ENCODE data around the gene MDFIC2. TPM values are rescaled to one million over a fixed set of nuclear protein-coding genes. Genes with fewer than 3 reads are reported as not detected.
"Not testable (repeated sequence)": the region's sequence is repeated elsewhere in the genome, so short reads cannot be mapped to it uniquely, and the experiment has no call there.

MDFIC2 gene
- total RNA-seq, 1 donor = not detected

DNA sequence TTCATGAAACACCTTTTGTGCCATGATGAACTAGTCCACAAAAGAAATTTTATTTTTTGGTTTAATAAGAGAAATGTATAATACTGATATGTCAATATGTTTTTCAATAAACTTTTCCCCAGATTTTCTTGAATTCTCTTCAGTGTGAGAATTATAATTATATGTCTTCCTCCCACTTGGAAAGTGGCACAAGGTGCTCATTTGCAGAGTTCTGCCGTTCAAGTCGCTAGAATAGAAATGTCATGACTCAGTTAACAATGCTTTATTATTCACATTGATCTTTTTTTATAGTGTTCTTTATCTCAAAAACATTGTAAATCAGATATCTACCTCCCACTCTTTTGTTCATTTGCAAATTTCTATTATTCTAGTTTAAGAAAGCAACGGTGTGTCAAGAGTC is 87.3 kb downstream of the MDFIC2 start:
- no peaks in the 10 kb centered on the region for H3K79me2 ChIP-seq (ENCODE audit: insufficient read depth, low read length)
- TF ChIP-seq CTCF (IDR thresholded peaks at IDR 0.05; ENCODE audit: extremely low read depth, low read depth, low read length) = no peak
- H3K9me3 ChIP-seq (ENCODE audit: low read depth, low read length) = no peaks in the 10 kb centered on the region
- no peaks in the 10 kb centered on the region for H3K4me1 ChIP-seq (ENCODE audit: insufficient read depth, low read length)
- no peak for DNase-seq (ENCODE audit: insufficient read length, low spot score, missing footprints)
- no peak overlapping the region for H3K4me2 ChIP-seq (ENCODE audit: insufficient read depth, low read length)
- H3K4me3 ChIP-seq (ENCODE audit: insufficient read depth, low read length) = no peak overlapping the region
- no peak overlapping the region for H3K27ac ChIP-seq (ENCODE audit: low read depth, low read length)
- H2AFZ ChIP-seq (ENCODE audit: low read length) = no peak overlapping the region
- no peaks in the 10 kb centered on the region for H3K36me3 ChIP-seq (ENCODE audit: insufficient read depth, low read length)
- H3K27me3 ChIP-seq (ENCODE audit: insufficient read depth, low read length) = no peaks in the 10 kb centered on the region
- H4K20me1 ChIP-seq (ENCODE audit: insufficient read depth, low read length) = no peaks in the 10 kb centered on the region

GRCh38 chr3:70224337-70224736 is 88.1 kb downstream of the MDFIC2 start:
- H3K27ac ChIP-seq (ENCODE audit: low read depth, low read length) = no peak overlapping the region
- TF ChIP-seq CTCF (IDR thresholded peaks at IDR 0.05; ENCODE audit: extremely low read depth, low read depth, low read length) = no peak
- H3K4me2 ChIP-seq (ENCODE audit: insufficient read depth, low read length) = no peak overlapping the region
- no peaks in the 10 kb centered on the region for H3K9me3 ChIP-seq (ENCODE audit: low read depth, low read length)
- no peaks in the 10 kb centered on the region for H3K36me3 ChIP-seq (ENCODE audit: insufficient read depth, low read length)
- H3K4me1 ChIP-seq (ENCODE audit: insufficient read depth, low read length) = no peaks in the 10 kb centered on the region
- H3K4me3 ChIP-seq (ENCODE audit: insufficient read depth, low read length) = no peak overlapping the region
- no peak for DNase-seq (ENCODE audit: insufficient read length, low spot score, missing footprints)
- no peak overlapping the region for H2AFZ ChIP-seq (ENCODE audit: low read length)
- H4K20me1 ChIP-seq (ENCODE audit: insufficient read depth, low read length) = no peaks in the 10 kb centered on the region
- no peaks in the 10 kb centered on the region for H3K27me3 ChIP-seq (ENCODE audit: insufficient read depth, low read length)
- H3K79me2 ChIP-seq (ENCODE audit: insufficient read depth, low read length) = no peaks in the 10 kb centered on the region

DNA sequence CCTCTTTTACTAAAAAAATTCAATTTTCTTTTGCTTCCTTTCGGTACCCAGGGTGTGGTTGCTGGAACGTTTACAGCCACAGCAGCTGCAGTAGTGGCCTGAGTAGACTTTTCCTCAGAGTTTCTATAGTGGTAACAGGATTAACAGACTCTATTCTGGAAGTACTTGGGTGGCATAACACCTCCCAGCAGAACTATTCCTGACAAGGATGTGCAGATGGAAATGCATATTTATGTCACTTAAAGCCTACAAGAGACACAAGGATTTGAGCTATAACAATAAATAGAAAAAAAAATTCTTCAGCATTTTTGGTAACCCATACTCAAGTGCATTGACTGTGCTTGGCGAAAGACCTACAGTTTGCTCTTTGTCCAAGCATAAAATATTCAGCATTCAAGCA is 94.0 kb downstream of the MDFIC2 start:
- no peak overlapping the region for H3K4me3 ChIP-seq (ENCODE audit: insufficient read depth, low read length)
- H3K4me1 ChIP-seq (ENCODE audit: insufficient read depth, low read length) = no peaks in the 10 kb centered on the region
- H3K79me2 ChIP-seq (ENCODE audit: insufficient read depth, low read length) = no peaks in the 10 kb centered on the region
- H2AFZ ChIP-seq (ENCODE audit: low read length) = no peak overlapping the region
- no peaks in the 10 kb centered on the region for H3K27me3 ChIP-seq (ENCODE audit: insufficient read depth, low read length)
- DNase-seq (ENCODE audit: insufficient read length, low spot score, missing footprints) = no peak
- no peak overlapping the region for H3K4me2 ChIP-seq (ENCODE audit: insufficient read depth, low read length)
- no peaks in the 10 kb centered on the region for H4K20me1 ChIP-seq (ENCODE audit: insufficient read depth, low read length)
- TF ChIP-seq CTCF (IDR thresholded peaks at IDR 0.05; ENCODE audit: extremely low read depth, low read depth, low read length) = no peak
- no peaks in the 10 kb centered on the region for H3K36me3 ChIP-seq (ENCODE audit: insufficient read depth, low read length)
- H3K27ac ChIP-seq (ENCODE audit: low read depth, low read length) = no peak overlapping the region
- H3K9me3 ChIP-seq (ENCODE audit: low read depth, low read length) = no peaks in the 10 kb centered on the region

- not testable (repeated sequence) for H3K36me3 ChIP-seq (ENCODE audit: insufficient read depth, low read length); H3K27me3 ChIP-seq (ENCODE audit: insufficient read depth, low read length); H3K27ac ChIP-seq (ENCODE audit: low read depth, low read length); H4K20me1 ChIP-seq (ENCODE audit: insufficient read depth, low read length); H3K9me3 ChIP-seq (ENCODE audit: low read depth, low read length); H3K4me1 ChIP-seq (ENCODE audit: insufficient read depth, low read length); H3K4me3 ChIP-seq (ENCODE audit: insufficient read depth, low read length); DNase-seq (ENCODE audit: insufficient read length, low spot score, missing footprints); H3K79me2 ChIP-seq (ENCODE audit: insufficient read depth, low read length); H2AFZ ChIP-seq (ENCODE audit: low read length); H3K4me2 ChIP-seq (ENCODE audit: insufficient read depth, low read length)
Observed at GRCh38 chr3:70211274-70211673, 101.2 kb downstream of the MDFIC2 start.

GRCh38 chr3:70201975-70202374 is 110.5 kb downstream of the MDFIC2 start:
- no peak overlapping the region for H3K4me3 ChIP-seq (ENCODE audit: insufficient read depth, low read length)
- no peaks in the 10 kb centered on the region for H3K79me2 ChIP-seq (ENCODE audit: insufficient read depth, low read length)
- H3K4me2 ChIP-seq (ENCODE audit: insufficient read depth, low read length) = no peak overlapping the region
- TF ChIP-seq CTCF (IDR thresholded peaks at IDR 0.05; ENCODE audit: extremely low read depth, low read depth, low read length) = no peak
- H3K9me3 ChIP-seq (ENCODE audit: low read depth, low read length) = no peaks in the 10 kb centered on the region
- no peak overlapping the region for H3K27ac ChIP-seq (ENCODE audit: low read depth, low read length)
- H2AFZ ChIP-seq (ENCODE audit: low read length) = no peak overlapping the region
- no peaks in the 10 kb centered on the region for H3K27me3 ChIP-seq (ENCODE audit: insufficient read depth, low read length)
- no peaks in the 10 kb centered on the region for H4K20me1 ChIP-seq (ENCODE audit: insufficient read depth, low read length)
- H3K36me3 ChIP-seq (ENCODE audit: insufficient read depth, low read length) = no peaks in the 10 kb centered on the region
- no peak for DNase-seq (ENCODE audit: insufficient read length, low spot score, missing footprints)
- H3K4me1 ChIP-seq (ENCODE audit: insufficient read depth, low read length) = no peaks in the 10 kb centered on the region

Data from osteoblast (primary cell).